Activated T-cell treated with anti-CD3 and anti-CD28 coated beads, Interleukin-2, amount 50 U/mL, for 72 hours (primary cell): ENCODE results near the gene TTC23L. TPM values are rescaled to one million over a fixed set of nuclear protein-coding genes. Genes with fewer than 3 reads are reported as not detected.
"Not testable (repeated sequence)": the region's sequence is repeated elsewhere in the genome, so short reads cannot be mapped to it uniquely, and the experiment has no call there.

Experiments
- ATAC-seq, 2 donors: fragments of 150-1000 bp; cut with Tn5 transposase; replicated peaks in 1 of 2; 2 replicates each; pipeline ENCODE4 v1.10.0; 2021; ENCODE audit warnings: moderate library complexity in 2 of 2, mild to moderate bottlenecking in 1 of 2
- DNase-seq, 2 donors: peaks; one replicate each; pipeline ENCODE4 v3.0.0; 2021 to 2022; ENCODE audit warnings: mixed read lengths in 1 of 2
- H3K27ac Mint-ChIP-seq: one replicate; pipeline ENCODE4 v1.8.0; 2022; ENCODE audit warnings: mild to moderate bottlenecking, moderate library complexity, mixed read lengths
- H3K27me3 Mint-ChIP-seq: one replicate; pipeline ENCODE4 v1.8.0; 2022; ENCODE audit warnings: low read depth, mixed read lengths
- H3K36me3 Mint-ChIP-seq, 2 donors: one replicate each; pipeline ENCODE4 v1.8.0; 2022; ENCODE audit warnings: mixed read lengths in 2 of 2, mild to moderate bottlenecking in 1 of 2; ENCODE audit not compliant: insufficient read depth in 2 of 2
- H3K4me1 Mint-ChIP-seq: one replicate; pipeline ENCODE4 v1.8.0; 2022; ENCODE audit warnings: low read depth, mixed read lengths
- H3K4me3 Mint-ChIP-seq, 2 donors: one replicate each; pipeline ENCODE4 v1.8.0; 2022; ENCODE audit warnings: mild to moderate bottlenecking in 2 of 2, mixed read lengths in 2 of 2, moderate library complexity in 2 of 2
- H3K9me3 Mint-ChIP-seq, 2 donors: one replicate each; pipeline ENCODE4 v1.8.0; 2022; ENCODE audit warnings: mixed read lengths in 2 of 2
- total RNA-seq, 2 donors: library from RNA; stranded (reverse); gene quantifications; one replicate each; pipeline ENCODE4 v1.2.3, GENCODE V29; 2022

Gene TTC23L
- total RNA-seq, 2 donors from 2014 or later: 0.56 to 0.58 TPM

DNA sequence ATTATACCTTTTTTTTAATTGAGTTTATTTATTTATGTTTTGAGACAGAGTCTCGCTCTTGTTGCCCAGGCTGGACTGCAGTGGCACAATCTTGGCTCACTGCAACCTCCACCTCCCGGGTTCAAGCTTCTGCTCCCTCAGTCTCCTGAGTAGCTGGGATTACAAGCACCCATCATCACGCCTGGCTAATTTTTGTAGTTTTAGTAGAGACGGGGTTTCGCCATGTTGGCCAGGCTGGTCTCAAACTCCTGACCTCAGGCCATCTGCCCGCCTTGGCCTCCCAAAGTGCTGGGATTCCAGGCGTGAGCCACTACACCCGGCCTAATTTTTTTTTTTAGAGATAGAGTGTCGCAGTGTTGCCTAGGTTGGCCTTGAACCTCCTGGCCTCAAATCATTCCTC, 84.3 kb downstream of the TTC23L start:
- not testable (repeated sequence) for H3K27me3 Mint-ChIP-seq, DNase-seq, H3K9me3 Mint-ChIP-seq
- H3K4me1 Mint-ChIP-seq: peaks cover 41% of the 10 kb centered on the region
- H3K36me3 Mint-ChIP-seq: peaks cover 7 to 42% of the 10 kb centered on the region in 2 donors
- H3K4me3 Mint-ChIP-seq: peak overlapping the region; percentile 17 to 46
- ATAC-seq: peak in 1 of 2 donors; percentile 6
- H3K27ac Mint-ChIP-seq: peak overlapping the region; percentile 44

DNA sequence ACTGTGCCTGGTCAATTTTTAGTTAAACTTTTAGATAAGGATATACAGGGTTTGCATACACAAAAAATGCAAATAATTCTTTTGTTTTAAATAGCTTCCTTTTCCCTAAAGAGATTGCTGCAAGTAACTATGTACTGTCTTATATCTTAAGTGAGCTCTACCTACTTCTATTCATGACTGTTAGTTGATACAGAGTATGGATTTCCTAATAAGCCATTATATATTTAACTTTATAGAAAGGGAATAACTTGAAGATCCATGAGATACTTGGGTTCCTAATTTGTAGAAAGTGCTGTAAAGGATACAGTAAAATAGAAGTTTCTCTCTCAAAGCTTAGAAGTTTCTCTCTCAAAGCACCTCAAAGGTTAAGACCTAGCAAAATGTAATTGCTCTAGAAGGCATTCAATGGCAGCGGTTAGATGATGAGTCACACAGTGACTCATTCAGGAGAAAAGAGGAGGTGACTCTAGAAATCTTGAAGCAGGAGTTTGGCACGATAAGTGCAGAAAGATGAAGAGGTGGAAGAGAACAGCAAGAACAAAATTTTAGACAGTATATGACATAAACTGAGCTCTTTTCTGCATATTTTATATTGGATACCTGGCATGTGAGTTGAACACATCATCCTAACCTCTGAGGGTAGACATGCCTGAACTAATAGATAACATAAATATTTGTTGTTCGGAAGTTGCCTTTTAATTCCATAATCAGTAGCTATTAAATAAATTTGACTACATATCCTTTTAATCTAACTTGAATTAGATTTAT, 84.9 kb downstream of the TTC23L start:
- H3K4me3 Mint-ChIP-seq: peak overlapping the region; percentile 19 to 46
- ATAC-seq (peak; percentile 98 to 99), DNase-seq (peak; percentile 54 to 55)
- H3K27ac Mint-ChIP-seq: peak overlapping the region; percentile 44
- H3K4me1 Mint-ChIP-seq: peaks cover 43% of the 10 kb centered on the region
- H3K9me3 Mint-ChIP-seq: no peaks in the 10 kb centered on the region
- H3K27me3 Mint-ChIP-seq: no peaks in the 10 kb centered on the region
- H3K36me3 Mint-ChIP-seq: peaks cover 7 to 38% of the 10 kb centered on the region in 2 donors

DNA sequence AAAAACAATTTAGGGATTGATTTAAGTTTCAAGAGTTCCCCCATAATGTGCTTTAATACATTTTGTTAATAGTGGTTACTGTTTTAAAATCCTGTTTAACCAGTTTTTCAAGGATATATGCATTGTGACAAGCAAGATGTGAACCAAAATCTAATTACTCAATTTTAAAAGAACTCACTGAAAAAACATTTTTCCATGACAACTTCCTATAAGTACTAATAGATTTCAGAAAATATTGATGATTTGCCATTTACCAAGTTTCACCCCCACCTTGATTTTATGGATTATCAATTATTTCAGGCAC, 85.5 kb downstream of the TTC23L start:
- peaks cover 7 to 38% of the 10 kb centered on the region in 2 donors for H3K36me3 Mint-ChIP-seq
- no peak for ATAC-seq

DNA sequence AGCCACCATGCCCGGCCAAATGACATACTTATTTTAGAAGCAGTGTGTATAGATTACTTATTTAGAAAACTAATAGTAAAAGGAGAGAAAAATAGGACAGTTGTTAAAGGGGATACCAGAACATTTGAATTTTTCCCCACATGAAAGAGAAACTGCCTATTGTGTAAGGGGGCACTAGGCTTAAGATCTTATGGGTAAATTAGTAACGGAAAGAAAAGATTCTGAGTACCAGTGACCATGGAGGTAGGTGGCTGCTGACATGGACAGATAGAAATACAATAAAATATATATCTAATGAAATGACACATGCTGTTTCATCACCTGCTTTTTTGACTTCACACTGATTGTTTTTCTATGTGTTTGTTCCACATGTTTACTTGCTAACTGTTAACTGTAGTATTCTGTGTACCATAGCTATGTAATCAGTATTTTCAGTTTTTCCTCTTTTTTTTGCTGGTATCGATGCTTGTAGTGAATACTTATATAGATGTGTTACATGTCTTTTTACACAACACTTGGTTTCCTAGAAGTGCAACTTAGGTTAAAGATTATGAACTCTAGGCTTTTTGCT, 87.4 kb downstream of the TTC23L start:
- H3K36me3 Mint-ChIP-seq: peaks cover 7 to 40% of the 10 kb centered on the region in 2 donors

More for the DNA sequence above, 85.5 kb downstream of the TTC23L start:
- no peak for DNase-seq
- Mint-ChIP-seq H3K27ac (peak overlapping the region; percentile 70), H3K4me3 (peak overlapping the region in 1 of 2 donors; percentile 47), H3K4me1 (peaks cover 47% of the 10 kb centered on the region), H3K9me3 (no peaks in the 10 kb centered on the region), H3K27me3 (no peaks in the 10 kb centered on the region)

DNA sequence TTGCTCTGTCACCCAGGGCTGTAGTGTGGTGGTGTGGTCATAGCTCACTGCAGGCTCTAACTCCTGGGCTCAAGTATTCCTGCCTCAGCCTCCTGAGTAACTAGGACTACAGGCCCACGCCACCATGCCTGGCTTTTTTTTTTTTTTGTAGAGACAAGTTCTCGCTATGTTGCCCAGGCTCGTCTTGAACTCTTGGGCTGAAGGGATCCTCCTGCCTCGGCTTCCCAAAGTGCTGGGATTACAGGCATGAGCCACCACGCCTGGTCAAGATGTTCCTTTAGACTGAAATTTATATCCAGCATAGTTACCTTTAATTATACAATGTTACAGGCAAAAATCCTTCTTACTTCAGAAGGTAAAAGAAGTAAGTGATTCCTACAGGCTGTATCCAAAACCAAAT, 88.8 kb downstream of the TTC23L start:
- Mint-ChIP-seq H3K9me3 (no peaks in the 10 kb centered on the region), H3K27me3 (no peaks in the 10 kb centered on the region), H3K27ac (no peak overlapping the region), H3K36me3 (peaks cover 9 to 34% of the 10 kb centered on the region in 2 donors), H3K4me1 (peaks cover 43% of the 10 kb centered on the region), H3K4me3 (no peak overlapping the region)
- DNase-seq (no peak), ATAC-seq (no peak)

More for the DNA sequence above, 87.4 kb downstream of the TTC23L start:
- ATAC-seq (no peak), DNase-seq (no peak)
- H3K4me1 Mint-ChIP-seq: peaks cover 43% of the 10 kb centered on the region
- peak overlapping the region; percentile 82 for H3K27ac Mint-ChIP-seq
- H3K27me3 Mint-ChIP-seq: no peaks in the 10 kb centered on the region
- no peak overlapping the region for H3K4me3 Mint-ChIP-seq
- no peaks in the 10 kb centered on the region for H3K9me3 Mint-ChIP-seq

DNA sequence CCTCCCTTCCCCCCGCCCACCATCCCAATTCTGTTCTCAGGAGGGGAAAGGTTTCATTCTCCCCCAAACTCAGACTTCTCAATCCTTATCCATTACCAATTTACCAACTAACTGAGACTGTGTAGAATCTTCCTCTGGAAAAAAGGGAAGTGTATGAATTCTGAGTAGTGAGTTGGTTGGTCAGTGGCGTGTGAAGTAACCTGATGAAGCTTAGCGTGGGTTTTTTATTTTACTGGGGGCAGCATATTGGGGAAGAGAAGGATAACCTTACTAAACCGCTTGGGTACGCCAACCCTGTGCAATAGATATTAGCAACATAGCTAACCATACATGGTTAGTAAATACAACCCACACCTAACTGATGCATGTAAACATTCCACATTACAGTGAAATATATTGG, 89.3 kb downstream of the TTC23L start:
- Mint-ChIP-seq H3K9me3 (no peaks in the 10 kb centered on the region), H3K36me3 (peaks cover 9 to 33% of the 10 kb centered on the region in 2 donors)

DNA sequence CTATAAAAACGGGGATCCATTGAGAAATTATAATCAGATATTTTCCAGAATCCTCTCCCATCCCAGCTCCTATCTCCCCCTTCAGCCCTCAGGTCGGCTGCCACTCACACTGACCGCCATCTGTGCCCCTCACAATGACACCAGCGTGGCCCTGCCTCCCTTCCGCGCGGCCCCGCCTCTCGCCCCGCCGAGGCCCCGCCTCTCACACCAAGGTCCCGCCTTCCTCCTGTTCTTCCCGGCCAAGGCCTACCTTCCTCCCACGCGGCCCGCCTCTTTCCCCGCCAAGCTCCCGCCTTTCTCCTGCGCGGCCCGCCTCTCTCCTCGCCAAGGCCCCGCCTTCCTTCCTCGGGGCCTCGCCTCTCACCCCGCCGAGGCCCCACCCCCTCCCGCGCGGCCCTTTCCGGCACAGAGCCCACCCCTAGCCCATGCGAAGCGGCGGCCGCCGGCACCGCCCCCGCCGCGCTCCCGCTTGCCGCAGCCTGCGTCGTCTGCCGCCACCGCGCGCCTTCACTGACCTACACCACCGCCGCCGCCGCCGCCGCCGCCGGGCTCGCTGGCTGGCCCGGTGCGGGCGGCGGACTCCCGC, 90.3 kb downstream of the TTC23L start, which contains the start of gene DNAJC21:
Gene DNAJC21 (plus strand): TSS at position 426 of the 586 bp plus-strand sequence. CDS start 261 bp downstream, outside the sequence.
- peak within 1 kb of the TSS; percentile 87 to 97 for H3K4me3 Mint-ChIP-seq
- ATAC-seq: peak; percentile 89 to 90
- H3K27me3 Mint-ChIP-seq: no peaks in the 10 kb centered on the region
- no peaks in the 10 kb centered on the region for H3K9me3 Mint-ChIP-seq
- peak; percentile 99 for DNase-seq
- peaks cover 12 to 32% of the 10 kb centered on the region in 2 donors for H3K36me3 Mint-ChIP-seq
- peaks cover 36% of the 10 kb centered on the region for H3K4me1 Mint-ChIP-seq
- peak within 1 kb of the TSS; percentile 68 for H3K27ac Mint-ChIP-seq

More for the DNA sequence above, 89.3 kb downstream of the TTC23L start:
- H3K27me3 Mint-ChIP-seq: no peaks in the 10 kb centered on the region
- no peak overlapping the region for H3K27ac Mint-ChIP-seq
- H3K4me1 Mint-ChIP-seq: peaks cover 38% of the 10 kb centered on the region
- DNase-seq (no peak), ATAC-seq (no peak)
- H3K4me3 Mint-ChIP-seq: no peak overlapping the region

DNA sequence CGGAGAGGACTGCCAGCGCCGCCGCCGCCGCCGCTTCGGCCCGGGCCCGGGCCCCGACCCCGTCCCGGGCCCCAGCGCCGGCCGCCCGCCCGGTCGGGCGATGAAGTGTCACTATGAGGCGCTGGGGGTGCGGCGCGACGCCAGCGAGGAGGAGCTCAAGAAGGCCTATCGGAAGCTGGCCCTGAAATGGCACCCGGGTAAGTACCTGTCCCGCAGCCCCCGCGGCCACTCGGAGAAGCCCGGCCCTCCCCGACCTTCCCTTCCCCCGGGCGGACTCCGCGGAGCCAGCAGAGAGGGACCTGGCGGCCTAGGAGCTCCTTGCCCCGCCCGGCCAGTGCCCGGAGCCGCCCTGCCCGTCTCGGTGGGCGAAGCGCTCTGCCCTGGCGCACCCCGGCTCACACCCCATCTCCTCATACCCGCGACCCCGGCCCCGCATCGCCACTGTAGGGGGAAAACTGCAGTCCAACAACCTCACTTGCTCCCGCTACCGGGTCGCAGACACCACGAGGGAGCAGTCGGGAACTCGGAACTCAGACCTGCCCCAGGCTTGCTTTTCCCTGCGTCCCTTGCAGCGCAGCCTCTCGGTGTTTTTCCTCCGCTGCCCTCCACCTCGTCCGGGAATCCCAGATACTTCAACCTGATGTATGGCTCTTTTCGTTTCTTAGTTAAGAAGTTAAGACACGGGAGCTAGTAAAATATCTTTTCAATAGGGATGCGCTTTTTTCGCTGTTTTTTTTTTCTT, 90.9 kb downstream of the TTC23L start:
- Mint-ChIP-seq H3K4me1 (peaks cover 30% of the 10 kb centered on the region), H3K27me3 (no peaks in the 10 kb centered on the region), H3K27ac (peak overlapping the region; percentile 68), H3K9me3 (no peaks in the 10 kb centered on the region), H3K36me3 (peaks cover 12 to 30% of the 10 kb centered on the region in 2 donors), H3K4me3 (peak overlapping the region; percentile 82 to 97)
- DNase-seq (peak; percentile 86 to 90), ATAC-seq (peak; percentile 80 to 82)

DNA sequence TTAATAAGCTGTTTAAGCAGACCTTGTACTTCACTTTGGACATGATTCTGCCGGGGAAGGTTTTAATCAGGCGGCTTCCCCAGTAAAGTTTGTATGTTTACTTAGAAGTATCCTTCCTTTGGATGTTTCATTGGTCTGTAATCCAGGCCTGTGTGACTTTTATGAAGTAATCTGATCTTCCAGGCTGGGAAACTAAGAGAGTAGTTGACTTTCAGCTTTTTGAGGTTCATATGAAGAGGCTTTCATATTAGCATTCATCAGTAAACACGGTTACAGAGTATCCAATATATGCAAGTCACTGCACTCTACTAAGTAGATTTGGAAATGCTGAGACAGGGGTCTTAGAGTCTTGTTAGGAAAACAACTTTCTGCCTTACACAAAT, 91.5 kb downstream of the TTC23L start:
- peaks cover 10 to 27% of the 10 kb centered on the region in 2 donors for H3K36me3 Mint-ChIP-seq
- H3K27me3 Mint-ChIP-seq: no peaks in the 10 kb centered on the region
- H3K9me3 Mint-ChIP-seq: no peaks in the 10 kb centered on the region
- H3K4me3 Mint-ChIP-seq: peak overlapping the region; percentile 82 to 97
- ATAC-seq (no peak), DNase-seq (no peak)
- peak overlapping the region; percentile 68 for H3K27ac Mint-ChIP-seq
- peaks cover 30% of the 10 kb centered on the region for H3K4me1 Mint-ChIP-seq

DNA sequence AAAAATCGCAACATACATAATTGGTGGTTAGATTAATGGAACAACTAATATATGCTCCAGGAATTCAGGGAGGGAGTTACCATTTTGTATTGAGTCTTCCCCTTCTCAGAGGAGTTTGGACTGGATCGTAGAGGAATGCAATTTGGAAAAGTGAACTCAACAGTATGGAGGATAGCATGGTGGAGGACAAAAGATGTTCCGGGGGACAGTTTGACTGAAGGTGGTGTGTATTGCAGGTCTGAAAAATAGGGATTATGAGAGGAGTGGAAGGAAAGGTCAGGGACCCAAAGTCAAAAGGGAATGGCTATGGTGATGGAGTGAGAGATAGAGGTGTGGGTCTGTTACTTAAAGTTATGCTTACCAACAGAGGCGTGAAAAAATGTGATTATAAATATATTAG, 91.9 kb downstream of the TTC23L start:
- H3K36me3 Mint-ChIP-seq: peaks cover 10 to 25% of the 10 kb centered on the region in 2 donors

DNA sequence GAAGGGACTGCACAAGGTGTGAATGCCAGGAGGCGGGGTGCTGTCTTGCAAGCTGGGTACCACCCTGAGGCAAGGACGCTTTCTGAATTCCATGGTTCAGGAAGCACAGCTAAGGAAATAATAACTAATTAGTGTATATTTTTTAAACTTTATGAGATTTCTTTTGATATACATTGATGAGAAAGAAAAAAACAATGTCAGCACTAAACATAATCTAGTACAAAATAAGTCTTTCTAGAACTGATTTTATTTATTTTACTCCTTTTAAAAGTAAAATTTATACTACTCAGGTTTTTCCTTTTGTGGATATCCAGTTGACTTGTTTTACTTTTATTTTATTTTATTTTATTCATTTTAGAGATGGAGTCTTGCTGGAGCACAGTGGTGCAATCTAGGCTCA, 94.0 kb downstream of the TTC23L start:
- H3K27ac Mint-ChIP-seq: no peak overlapping the region
- ATAC-seq (no peak), DNase-seq (no peak)
- H3K27me3 Mint-ChIP-seq: no peaks in the 10 kb centered on the region
- peaks cover 10 to 27% of the 10 kb centered on the region in 2 donors for H3K36me3 Mint-ChIP-seq
- H3K4me3 Mint-ChIP-seq: no peak overlapping the region
- H3K9me3 Mint-ChIP-seq: no peaks in the 10 kb centered on the region
- peaks cover 30% of the 10 kb centered on the region for H3K4me1 Mint-ChIP-seq

More for the DNA sequence above, 91.9 kb downstream of the TTC23L start:
- Mint-ChIP-seq H3K4me3 (peak overlapping the region; percentile 82 to 97), H3K27ac (peak overlapping the region; percentile 68), H3K4me1 (peaks cover 30% of the 10 kb centered on the region), H3K27me3 (no peaks in the 10 kb centered on the region), H3K9me3 (no peaks in the 10 kb centered on the region)
- DNase-seq (no peak), ATAC-seq (no peak)

DNA sequence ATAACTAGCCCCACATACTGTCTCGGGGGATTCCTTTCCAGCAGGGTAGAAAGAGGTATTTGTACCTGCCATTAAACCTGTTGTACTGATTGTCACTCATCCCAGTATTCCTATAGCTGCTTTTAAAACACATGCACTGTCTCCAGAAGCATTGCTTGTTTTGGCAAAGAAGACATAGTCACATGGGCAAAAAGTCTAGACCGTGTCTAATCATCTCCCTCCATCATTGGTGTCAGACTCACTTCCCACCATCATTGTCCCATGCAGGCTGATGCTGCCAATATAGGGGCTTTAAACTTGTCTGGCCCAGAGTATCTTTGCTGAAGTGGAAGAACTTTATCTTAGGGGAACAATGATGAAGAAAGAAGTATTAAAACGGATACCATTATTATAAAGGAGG, 103.0 kb downstream of the TTC23L start:
- Mint-ChIP-seq H3K27ac (no peak overlapping the region), H3K4me3 (no peak overlapping the region), H3K4me1 (no peaks in the 10 kb centered on the region), H3K9me3 (no peaks in the 10 kb centered on the region), H3K36me3 (peaks cover 14 to 26% of the 10 kb centered on the region in 2 donors), H3K27me3 (no peaks in the 10 kb centered on the region)
- DNase-seq (no peak), ATAC-seq (no peak)

DNA sequence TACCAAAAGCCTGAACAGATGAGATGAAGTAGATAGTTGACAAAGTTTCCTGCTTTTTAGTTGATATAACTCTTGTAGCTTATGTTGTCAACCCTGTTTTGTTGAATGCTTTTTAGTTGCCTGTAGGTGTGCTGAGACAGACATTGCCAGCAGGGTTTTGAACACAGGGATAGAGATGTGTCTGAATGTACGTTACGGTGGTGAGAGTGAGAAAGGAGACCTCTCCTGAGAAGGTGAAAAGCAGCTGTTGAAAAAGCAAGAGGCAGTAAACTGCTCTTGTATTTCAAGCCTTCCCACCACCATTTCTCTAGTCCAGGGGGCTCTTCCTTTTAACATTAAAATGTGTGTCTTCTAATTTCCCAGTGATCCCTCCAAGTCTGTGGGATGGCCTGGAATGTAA, 105.1 kb downstream of the TTC23L start:
- ATAC-seq (no peak), DNase-seq (no peak)
- H3K9me3 Mint-ChIP-seq: no peaks in the 10 kb centered on the region
- H3K27me3 Mint-ChIP-seq: no peaks in the 10 kb centered on the region
- H3K36me3 Mint-ChIP-seq: peaks cover 7 to 21% of the 10 kb centered on the region in 2 donors
- H3K27ac Mint-ChIP-seq: peak overlapping the region; percentile 69
- no peak overlapping the region for H3K4me3 Mint-ChIP-seq
- H3K4me1 Mint-ChIP-seq: no peaks in the 10 kb centered on the region
